Measurements from ENCODE around the gene TRIM65.

GRCh38 chr17:75904749-75905521, 8.2 kb upstream of the TRIM65 start, which contains the start of gene MRPL38:
- TF ChIP-seq POLR2AphosphoS5 (IDR thresholded peaks at IDR 0.05; ENCODE audit: low read depth) (peak; percentile 75), CTCF (IDR thresholded peaks at IDR 0.05; ENCODE audit: insufficient read depth, low read length) (peak; percentile 54)

Measured in HL-60 (cell line).